Measurements from ENCODE around the gene ASB7.

ASB7 gene

GRCh38 chr15:100689131-100689899, 86.9 kb downstream of the ASB7 start:
- Mint-ChIP-seq H3K4me1 (no peaks in the 10 kb centered on the region), H3K9me3 (no peaks in the 10 kb centered on the region), H3K27me3 (peaks cover 20 to 23% of the 10 kb centered on the region in 2 donors), H3K4me3 (no peak overlapping the region), H3K36me3 (no peaks in the 10 kb centered on the region), H3K27ac (no peak overlapping the region)
- no peak for ATAC-seq (replicated peaks)
- DNase-seq = no peak

GRCh38 chr15:100690032-100690794, 87.8 kb downstream of the ASB7 start:
- no peaks in the 10 kb centered on the region for H3K4me1 Mint-ChIP-seq
- H3K27me3 Mint-ChIP-seq = peaks cover 20 to 24% of the 10 kb centered on the region in 2 donors
- no peak overlapping the region for H3K4me3 Mint-ChIP-seq
- no peaks in the 10 kb centered on the region for H3K36me3 Mint-ChIP-seq
- no peak overlapping the region for H3K27ac Mint-ChIP-seq
- DNase-seq = no peak
- peaks cover 0 to under 1% of the 10 kb centered on the region in 2 donors for H3K9me3 Mint-ChIP-seq
- ATAC-seq (replicated peaks) = no peak

- H3K4me1 Mint-ChIP-seq = no peaks in the 10 kb centered on the region
- no peaks in the 10 kb centered on the region for H3K36me3 Mint-ChIP-seq
- ATAC-seq (replicated peaks) (no peak), DNase-seq (no peak)
- no peak overlapping the region for H3K4me3 Mint-ChIP-seq
- peaks cover 0 to 3% of the 10 kb centered on the region in 2 donors for H3K9me3 Mint-ChIP-seq
- no peak overlapping the region for H3K27ac Mint-ChIP-seq
- H3K27me3 Mint-ChIP-seq = peaks cover 20 to 28% of the 10 kb centered on the region in 2 donors
Measured at GRCh38 chr15:100690795-100691158, 88.4 kb downstream of the ASB7 start.

- ATAC-seq (replicated peaks) = no peak
Measured at GRCh38 chr15:100691321-100691720, 88.9 kb downstream of the ASB7 start.

GRCh38 chr15:100692246-100692645, 89.9 kb downstream of the ASB7 start:
- peaks cover 21 to 26% of the 10 kb centered on the region in 2 donors for H3K27me3 Mint-ChIP-seq
- no peak for ATAC-seq (replicated peaks)
- H3K36me3 Mint-ChIP-seq = no peaks in the 10 kb centered on the region
- H3K4me1 Mint-ChIP-seq = no peaks in the 10 kb centered on the region
- no peak overlapping the region for H3K27ac Mint-ChIP-seq
- no peak overlapping the region for H3K4me3 Mint-ChIP-seq
- H3K9me3 Mint-ChIP-seq = peaks cover 8% of the 10 kb centered on the region in 2 donors
- no peak for DNase-seq

More at GRCh38 chr15:100691321-100691720, 88.9 kb downstream of the ASB7 start:
- Mint-ChIP-seq H3K36me3 (no peaks in the 10 kb centered on the region), H3K27me3 (peaks cover 23 to 28% of the 10 kb centered on the region in 2 donors), H3K4me3 (no peak overlapping the region), H3K27ac (no peak overlapping the region), H3K4me1 (no peaks in the 10 kb centered on the region), H3K9me3 (peaks cover 0 to 4% of the 10 kb centered on the region in 2 donors)
- DNase-seq = no peak

GRCh38 chr15:100692671-100693070, 90.3 kb downstream of the ASB7 start:
- peaks cover 17 to 23% of the 10 kb centered on the region in 2 donors for H3K27me3 Mint-ChIP-seq
- no peaks in the 10 kb centered on the region for H3K36me3 Mint-ChIP-seq

GRCh38 chr15:100693451-100693850, 91.1 kb downstream of the ASB7 start:
- no peak overlapping the region for H3K27ac Mint-ChIP-seq
- ATAC-seq (replicated peaks) (no peak), DNase-seq (no peak)
- no peaks in the 10 kb centered on the region for H3K36me3 Mint-ChIP-seq
- no peak overlapping the region for H3K4me3 Mint-ChIP-seq
- no peaks in the 10 kb centered on the region for H3K4me1 Mint-ChIP-seq
- peaks cover 12 to 19% of the 10 kb centered on the region in 2 donors for H3K27me3 Mint-ChIP-seq
- H3K9me3 Mint-ChIP-seq = peaks cover 8% of the 10 kb centered on the region in 2 donors

More at GRCh38 chr15:100692671-100693070, 90.3 kb downstream of the ASB7 start:
- H3K4me3 Mint-ChIP-seq = no peak overlapping the region
- ATAC-seq (replicated peaks) (no peak), DNase-seq (no peak)
- H3K4me1 Mint-ChIP-seq = no peaks in the 10 kb centered on the region
- H3K27ac Mint-ChIP-seq = no peak overlapping the region
- H3K9me3 Mint-ChIP-seq = peaks cover 8% of the 10 kb centered on the region in 2 donors

- no peak overlapping the region for H3K27ac Mint-ChIP-seq
- H3K4me3 Mint-ChIP-seq = no peak overlapping the region
- no peaks in the 10 kb centered on the region for H3K36me3 Mint-ChIP-seq
- no peak for ATAC-seq (replicated peaks)
- DNase-seq = no peak
- peaks cover 8% of the 10 kb centered on the region in 2 donors for H3K9me3 Mint-ChIP-seq
- peaks cover 12 to 19% of the 10 kb centered on the region in 2 donors for H3K27me3 Mint-ChIP-seq
- H3K4me1 Mint-ChIP-seq = no peaks in the 10 kb centered on the region
Measured at GRCh38 chr15:100694381-100695021, 92.1 kb downstream of the ASB7 start.

- Mint-ChIP-seq H3K36me3 (no peaks in the 10 kb centered on the region), H3K27me3 (peaks cover 12 to 19% of the 10 kb centered on the region in 2 donors), H3K9me3 (peaks cover 8% of the 10 kb centered on the region in 2 donors), H3K4me1 (no peaks in the 10 kb centered on the region), H3K27ac (no peak overlapping the region), H3K4me3 (no peak overlapping the region)
- no peak for ATAC-seq (replicated peaks)
- DNase-seq = no peak
Measured at GRCh38 chr15:100695048-100695447, 92.7 kb downstream of the ASB7 start.

- DNase-seq (no peak), ATAC-seq (replicated peaks) (no peak)
- no peaks in the 10 kb centered on the region for H3K4me1 Mint-ChIP-seq
- no peak overlapping the region for H3K27ac Mint-ChIP-seq
- H3K9me3 Mint-ChIP-seq = peaks cover 8% of the 10 kb centered on the region in 2 donors
- no peaks in the 10 kb centered on the region for H3K36me3 Mint-ChIP-seq
- no peak overlapping the region for H3K4me3 Mint-ChIP-seq
- H3K27me3 Mint-ChIP-seq = peaks cover 12 to 19% of the 10 kb centered on the region in 2 donors
Measured at GRCh38 chr15:100696452-100696851, 94.1 kb downstream of the ASB7 start.

Measured in stimulated activated naive B cell treated with anti-CD40 and anti-IgM and Interleukin-4, amounts not matched to agents 10 μg/mL and 1 μg/mL and 100 μg/mL, for 72 hours (primary cell).